Measurements from ENCODE around the gene FHOD1. TPM values are rescaled to one million over a fixed set of nuclear protein-coding genes. Genes with fewer than 3 reads are reported as not detected.

The FHOD1 gene
- total RNA-seq, 4 donors from 2014 or later = 7.7 to 28.8 (median 15.3) TPM

GRCh38 chr16:67259705-67260104 is 12.4 kb upstream of the FHOD1 start:
- 85% methylated on average over 12 of the region's 12 CpGs for WGBS
- Histone ChIP-seq H3K27ac (no peak overlapping the region), H3K27me3 (no peaks in the 10 kb centered on the region), H3K36me3 (no peaks in the 10 kb centered on the region), H3K9me3 (no peaks in the 10 kb centered on the region), H3K4me1 (no peaks in the 10 kb centered on the region), H3K4me3 (no peak overlapping the region)
- TF ChIP-seq CTCF (IDR thresholded peaks at IDR 0.05) (no peak), EP300 (IDR thresholded peaks at IDR 0.05) (no peak)
- peak in 1 of 2 donors; percentile 40 for DNase-seq (ENCODE audit: low spot score in 2 of 2)

GRCh38 chr16:67258161-67258835 is 11.0 kb upstream of the FHOD1 start:
- no peak overlapping the region for H3K27ac ChIP-seq
- H3K4me1 ChIP-seq = no peaks in the 10 kb centered on the region
- TF ChIP-seq POLR2A (IDR thresholded peaks at IDR 0.05) (no peak), POLR2AphosphoS5 (IDR thresholded peaks at IDR 0.05) (no peak), EP300 (IDR thresholded peaks at IDR 0.05) (no peak), CTCF (IDR thresholded peaks at IDR 0.05) (no peak)
- no peaks in the 10 kb centered on the region for H3K9me3 ChIP-seq
- no peak overlapping the region for H3K4me3 ChIP-seq
- 87% methylated on average over 10 of the region's 11 CpGs for WGBS
- H3K36me3 ChIP-seq = no peaks in the 10 kb centered on the region
- DNase-seq (ENCODE audit: low spot score in 2 of 2) = peak in 1 of 2 donors; percentile 55
- H3K27me3 ChIP-seq = no peaks in the 10 kb centered on the region

- H3K36me3 ChIP-seq = no peaks in the 10 kb centered on the region
- peak in 1 of 2 donors; percentile 49 for DNase-seq (ENCODE audit: low spot score in 2 of 2)
- TF ChIP-seq CTCF (IDR thresholded peaks at IDR 0.05) = no peak
- no peak for TF ChIP-seq POLR2AphosphoS5 (IDR thresholded peaks at IDR 0.05)
- no peak for TF ChIP-seq POLR2A (IDR thresholded peaks at IDR 0.05)
- no peak for TF ChIP-seq EP300 (IDR thresholded peaks at IDR 0.05)
- H3K27ac ChIP-seq = no peak overlapping the region
- no peak overlapping the region for H3K4me3 ChIP-seq
- H3K27me3 ChIP-seq = no peaks in the 10 kb centered on the region
- 88% methylated on average over 2 of the region's 4 CpGs for WGBS
- H3K9me3 ChIP-seq = no peaks in the 10 kb centered on the region
- H3K4me1 ChIP-seq = no peaks in the 10 kb centered on the region
Observed at GRCh38 chr16:67257486-67258160, 10.3 kb upstream of the FHOD1 start.

GRCh38 chr16:67256701-67257230 is 9.5 kb upstream of the FHOD1 start:
- WGBS = 92% methylated on average over 9 of the region's 11 CpGs
- no peaks in the 10 kb centered on the region for H3K4me1 ChIP-seq
- TF ChIP-seq EP300 (IDR thresholded peaks at IDR 0.05) (no peak), POLR2AphosphoS5 (IDR thresholded peaks at IDR 0.05) (no peak), CTCF (IDR thresholded peaks at IDR 0.05) (no peak), POLR2A (IDR thresholded peaks at IDR 0.05) (no peak)

GRCh38 chr16:67255553-67256221 is 8.4 kb upstream of the FHOD1 start:
- H3K4me1 ChIP-seq = no peaks in the 10 kb centered on the region
- no peaks in the 10 kb centered on the region for H3K36me3 ChIP-seq
- WGBS = 95% methylated on average over 13 of the region's 17 CpGs
- H3K27ac ChIP-seq = no peak overlapping the region
- TF ChIP-seq POLR2A (IDR thresholded peaks at IDR 0.05) (no peak), CTCF (IDR thresholded peaks at IDR 0.05) (no peak), EP300 (IDR thresholded peaks at IDR 0.05) (no peak), POLR2AphosphoS5 (IDR thresholded peaks at IDR 0.05) (no peak)
- no peak overlapping the region for H3K4me3 ChIP-seq
- H3K27me3 ChIP-seq = peaks cover 1% of the 10 kb centered on the region
- peak in 1 of 2 donors; percentile 46 for DNase-seq (ENCODE audit: low spot score in 2 of 2)
- H3K9me3 ChIP-seq = no peaks in the 10 kb centered on the region

More at GRCh38 chr16:67256701-67257230, 9.5 kb upstream of the FHOD1 start:
- Histone ChIP-seq H3K27me3 (no peaks in the 10 kb centered on the region), H3K36me3 (no peaks in the 10 kb centered on the region), H3K27ac (no peak overlapping the region), H3K4me3 (no peak overlapping the region), H3K9me3 (no peaks in the 10 kb centered on the region)
- DNase-seq (ENCODE audit: low spot score in 2 of 2) = peak in 1 of 2 donors; percentile 45

Data from suprapubic skin (tissue), 4 donors.